Keratinocyte (primary cell): ENCODE measurements around the gene SBNO2.

Source experiments
- CTCF ChIP-seq, 3 experiments: IDR thresholded peaks in 1 of 3; conservative IDR thresholded peaks in 1 of 3; optimal IDR thresholded peaks in 1 of 3; 2 replicates in 2 of 3; 3 replicates in 1 of 3; pipeline versions ENCODE3 to v1.5.1; 2011; ENCODE audit warnings: low read length in 3 of 3, mild to moderate bottlenecking in 3 of 3, moderate library complexity in 2 of 3, control low read depth in 1 of 3, inconsistent platforms in 1 of 3; ENCODE audit not compliant: insufficient read depth in 2 of 3; ENCODE audit errors: extremely low read depth in 1 of 3
- EZH2 ChIP-seq: IDR thresholded peaks from one replicate; pipeline ENCODE4 v1.6.1; 2012; ENCODE audit warnings: inconsistent platforms, mild to moderate bottlenecking, low read length, moderate library complexity

GRCh38 chr19:1126984-1127760, 46.9 kb downstream of the SBNO2 start:
- TF ChIP-seq CTCF (optimal IDR thresholded peaks at IDR 0.05 in 1 of 3, IDR thresholded peaks at IDR 0.05 in 1 of 3, conservative IDR thresholded peaks at IDR 0.05 in 1 of 3; ENCODE audit: extremely low read depth in 1 of 3, insufficient read depth in 2 of 3, low read length in 3 of 3) (no peak), EZH2 (no peak)
